GM19035 (cell line): Measurements from ENCODE around the gene LYZL1.
"Not testable (repeated sequence)": the region's sequence is repeated elsewhere in the genome, so short reads cannot be mapped to it uniquely, and the experiment has no call there.

Source experiments
- ATAC-seq: cut with Tn5 transposase; IDR thresholded peaks from one replicate; pipeline ENCODE4 v1.9.1; 2021; ENCODE audit not compliant: unreplicated experiment

Gene LYZL1

DNA sequence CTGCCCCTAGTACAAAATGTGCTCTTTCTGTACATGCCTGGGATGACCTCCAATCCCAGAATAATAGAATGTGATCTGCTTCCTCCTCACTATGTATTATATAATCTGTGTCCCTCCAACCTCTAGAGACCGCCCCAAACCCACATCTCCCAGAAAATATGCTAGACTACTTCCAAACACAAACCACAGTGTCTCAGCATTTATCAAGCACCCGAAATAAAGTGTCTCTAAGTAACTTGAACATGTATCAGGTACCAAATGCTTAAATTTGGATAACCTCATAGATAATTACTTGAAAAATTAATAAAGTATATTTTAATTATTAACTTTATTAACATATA, 16.1 kb downstream of the LYZL1 start:
- ATAC-seq: no peak

GRCh38 chr10:29306688-29307087, 17.8 kb downstream of the LYZL1 start:
- ATAC-seq: no peak

GRCh38 chr10:29308142-29308541, 19.3 kb downstream of the LYZL1 start:
- not testable (repeated sequence) for ATAC-seq

GRCh38 chr10:29309465-29309864, 20.6 kb downstream of the LYZL1 start:
- no peak for ATAC-seq

- ATAC-seq: not testable (repeated sequence)
Measured at GRCh38 chr10:29310463-29310862, 21.6 kb downstream of the LYZL1 start.

- ATAC-seq: no peak
Measured at GRCh38 chr10:29313071-29313470, 24.2 kb downstream of the LYZL1 start.

DNA sequence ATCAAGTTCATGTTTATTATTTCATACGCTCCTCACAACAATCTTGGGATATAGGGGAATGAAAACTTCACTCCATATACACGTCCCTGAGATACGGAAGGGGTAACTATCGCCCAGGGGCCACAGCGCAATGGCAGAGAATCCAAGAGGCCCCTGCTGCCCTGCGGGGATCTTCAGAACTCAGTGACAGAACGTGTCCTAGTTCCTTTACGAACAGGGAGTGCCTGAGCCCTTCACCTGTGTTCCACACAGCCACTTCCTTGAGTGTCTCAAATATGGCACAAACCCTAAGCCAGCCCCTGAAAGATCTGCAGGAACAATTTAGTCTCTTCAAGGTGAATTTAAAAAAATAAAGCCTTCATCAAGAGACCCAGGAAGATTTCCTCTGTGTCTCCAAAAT, 25.9 kb downstream of the LYZL1 start:
- ATAC-seq: no peak

GRCh38 chr10:29315814-29316213, 26.9 kb downstream of the LYZL1 start:
- ATAC-seq: no peak

- ATAC-seq: no peak
Measured at GRCh38 chr10:29316308-29317026, 27.6 kb downstream of the LYZL1 start.

DNA sequence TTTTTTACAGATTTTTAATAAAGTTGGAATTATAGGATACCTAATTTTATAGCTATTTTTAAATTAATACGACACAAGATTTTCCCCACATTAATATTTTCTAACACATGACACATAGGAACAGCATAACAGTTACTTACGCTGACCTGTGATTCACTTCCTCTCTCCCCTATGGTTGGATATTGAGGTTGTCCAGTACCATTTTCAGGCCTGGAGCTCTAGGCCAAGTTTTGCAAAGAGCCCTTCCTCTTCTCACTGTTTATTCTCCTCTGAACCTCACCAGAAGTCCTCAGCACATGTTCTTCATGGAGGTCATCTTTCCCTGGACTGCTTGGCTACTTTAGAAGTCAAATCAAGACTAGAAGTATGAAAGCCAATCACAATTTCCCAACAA, 28.2 kb downstream of the LYZL1 start:
- no peak for ATAC-seq

- no peak for ATAC-seq
Measured at GRCh38 chr10:29317423-29318021, 28.7 kb downstream of the LYZL1 start.

DNA sequence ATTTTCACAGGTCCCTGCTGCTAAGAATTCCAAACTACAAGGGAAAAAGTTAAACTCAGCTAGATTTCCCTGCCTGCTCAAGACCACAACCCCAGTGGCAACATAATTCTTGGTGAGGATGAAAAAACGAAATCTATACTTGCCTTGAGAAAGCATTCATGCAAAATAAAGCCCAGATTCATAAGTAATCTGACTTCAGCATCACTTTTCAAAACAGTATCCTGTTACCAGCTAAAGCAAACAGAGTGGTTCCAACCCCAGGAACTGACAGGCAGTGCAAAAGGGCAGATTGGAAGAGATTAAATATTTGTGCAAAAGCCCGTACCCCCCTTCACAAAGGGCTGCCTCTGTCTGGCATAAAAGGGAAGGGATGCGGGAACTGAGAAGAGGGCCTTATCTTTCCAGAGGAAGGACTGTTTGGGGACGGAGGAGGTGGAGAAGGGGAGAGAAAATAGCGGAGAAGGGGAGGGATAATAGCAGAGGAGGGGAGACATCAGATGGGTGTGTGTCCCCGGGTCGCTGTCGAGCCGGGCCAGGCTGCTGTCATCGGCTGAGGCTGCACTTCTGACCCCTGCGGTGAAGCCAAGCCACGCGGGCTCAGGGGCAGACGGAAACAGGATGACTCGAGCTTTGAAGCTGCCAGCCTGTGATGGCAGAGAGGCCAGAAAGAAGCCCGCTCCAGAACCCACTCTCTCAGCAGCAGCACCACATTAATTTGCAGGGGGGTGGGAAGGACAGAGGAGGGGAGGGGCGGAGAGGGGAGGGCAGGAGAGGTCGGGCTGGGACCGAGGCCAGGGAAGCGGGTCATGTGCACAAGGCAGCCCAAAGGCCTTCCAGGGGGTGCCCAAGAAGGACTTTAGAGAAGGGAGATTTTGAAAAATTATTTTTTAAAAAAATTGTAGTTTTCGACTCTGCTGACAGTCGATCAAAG, 29.5 kb downstream of the LYZL1 start:
- ATAC-seq: not testable (repeated sequence)

DNA sequence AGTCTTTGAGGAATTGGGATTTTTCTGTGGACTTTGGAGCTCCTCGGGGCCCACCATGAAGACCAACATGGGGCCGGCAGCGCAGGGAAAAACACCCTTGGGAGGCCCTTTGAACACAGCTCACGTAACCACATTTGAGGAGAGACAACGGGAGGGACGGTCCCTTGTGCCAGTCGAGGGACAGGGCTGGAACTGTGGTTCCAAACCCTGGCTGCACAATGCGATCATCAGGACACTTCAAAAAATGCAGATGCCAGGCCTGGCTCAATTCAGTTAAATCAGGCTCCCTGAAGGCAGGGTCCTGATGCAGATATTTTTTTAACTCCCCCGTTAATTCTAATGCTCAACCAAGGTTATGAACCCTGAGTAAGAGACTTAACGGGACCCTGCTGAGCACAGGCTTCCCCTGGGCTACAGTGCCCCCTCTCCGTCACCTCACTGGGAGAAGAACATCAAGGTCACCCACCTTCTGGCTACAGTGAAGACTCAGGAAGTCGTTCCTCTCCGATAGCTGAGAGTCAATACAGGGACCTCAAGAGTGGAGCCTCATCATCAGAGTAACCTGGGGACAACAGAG, 30.4 kb downstream of the LYZL1 start:
- no peak for ATAC-seq

GRCh38 chr10:29320680-29321121, 31.8 kb downstream of the LYZL1 start:
- not testable (repeated sequence) for ATAC-seq

DNA sequence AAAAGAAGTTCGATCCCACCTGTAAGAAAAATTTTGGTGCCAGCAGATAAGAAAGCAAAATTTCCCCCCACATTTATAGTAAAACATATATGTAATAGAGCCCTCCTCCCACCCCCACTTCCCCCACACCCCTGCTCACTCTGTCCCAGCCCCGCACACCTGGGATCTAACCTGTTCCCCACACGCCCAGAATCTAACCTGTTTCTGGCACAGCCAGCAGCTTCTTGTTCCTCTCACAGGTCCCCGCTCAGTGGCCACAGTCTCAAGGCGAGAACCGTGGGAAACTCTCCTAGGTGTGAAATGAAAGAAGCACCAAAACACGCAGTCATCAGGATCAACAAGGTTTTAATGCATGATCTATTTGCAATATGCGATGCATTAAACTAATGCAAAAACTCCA, 32.8 kb downstream of the LYZL1 start:
- ATAC-seq: no peak

- ATAC-seq: no peak
Measured at GRCh38 chr10:29322918-29323317, 34.0 kb downstream of the LYZL1 start.

DNA sequence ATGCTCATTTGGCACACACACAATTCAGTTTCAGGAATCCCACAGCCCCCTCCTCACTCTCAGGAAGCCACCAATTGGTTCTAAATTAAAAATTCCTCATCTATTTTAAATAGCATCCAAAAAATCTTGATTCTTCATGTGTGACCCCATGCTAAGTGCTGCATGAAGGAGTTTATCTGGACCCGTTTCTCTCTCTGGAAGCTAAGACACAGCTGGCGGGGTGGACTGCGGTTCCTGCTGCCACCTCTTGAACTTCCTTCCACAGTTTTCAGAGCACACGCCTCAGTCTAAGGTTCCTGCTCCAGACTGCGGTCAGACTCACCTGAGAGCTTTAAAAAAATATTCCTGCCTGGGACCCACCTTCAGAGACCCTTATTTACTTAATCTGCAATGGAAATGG, 34.5 kb downstream of the LYZL1 start:
- no peak for ATAC-seq

DNA sequence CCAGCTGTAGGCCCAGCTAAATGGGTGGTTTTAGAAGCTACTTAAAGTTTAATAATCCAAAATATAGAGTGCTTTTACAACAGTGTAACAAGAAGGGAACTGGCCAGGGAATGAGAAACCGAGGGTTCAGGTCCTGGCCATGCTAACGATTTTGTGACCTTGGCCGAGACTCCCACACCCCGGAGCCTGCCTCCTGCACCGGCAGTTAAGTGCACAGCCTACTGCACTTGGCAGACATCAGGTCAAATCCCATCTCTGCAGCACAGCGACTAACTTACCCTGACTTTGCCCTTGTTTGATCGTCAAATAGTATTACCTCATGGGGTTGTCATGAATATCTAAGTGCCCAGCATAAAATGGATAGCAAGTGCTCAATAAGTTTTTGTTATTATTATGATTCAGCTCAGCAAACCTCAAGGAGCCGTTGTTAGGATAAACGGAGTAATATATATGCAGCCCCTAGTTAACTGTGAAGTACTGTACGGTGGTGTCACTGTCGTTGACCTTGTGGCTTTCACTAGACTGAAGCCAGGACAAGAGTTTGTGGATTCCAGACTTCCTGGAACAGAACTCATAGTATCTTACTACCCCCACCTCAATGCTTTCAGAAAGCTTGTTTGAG, 35.5 kb downstream of the LYZL1 start:
- no peak for ATAC-seq

GRCh38 chr10:29326299-29326698, 37.4 kb downstream of the LYZL1 start:
- ATAC-seq: no peak

- no peak for ATAC-seq
Measured at GRCh38 chr10:29326886-29327745, 38.2 kb downstream of the LYZL1 start.
